ENCODE results near the gene FHOD3.

GRCh38 chr18:36735130-36735529 is 437.6 kb downstream of the FHOD3 start:
- TF ChIP-seq CTCF (IDR thresholded peaks at IDR 0.05; ENCODE audit: insufficient read depth, low read depth, low read length) = no peak
- no peak for TF ChIP-seq EZH2 (IDR thresholded peaks at IDR 0.05; ENCODE audit: insufficient read depth, low read length)
